GM12864 (cell line): Measurements from ENCODE around the gene COLQ.

ENCODE experiments used
- DNase-seq: peaks from one replicate; pipeline ENCODE4 v3.0.0-alpha.2; 2011; ENCODE audit warnings: low read depth
- H3K4me3 ChIP-seq: 2 replicates; pipeline ENCODE4 v1.5.1; 2011; ENCODE audit warnings: mild to moderate bottlenecking, low read depth, low read length, control low read depth
- CTCF ChIP-seq: IDR thresholded peaks from 2 replicates; pipeline ENCODE4 v1.5.1; 2011; ENCODE audit warnings: low read depth, mild to moderate bottlenecking, moderate library complexity, low read length, control low read depth, inconsistent platforms; ENCODE audit errors: missing control alignments

Gene COLQ

GRCh38 chr3:15431256-15431837 lies 90.2 kb downstream of the COLQ start:
- no peak for TF ChIP-seq CTCF
- H3K4me3 ChIP-seq = no peak overlapping the region
- no peak for DNase-seq

GRCh38 chr3:15430624-15431023 lies 90.9 kb downstream of the COLQ start:
- H3K4me3 ChIP-seq = no peak overlapping the region
- no peak for TF ChIP-seq CTCF
- DNase-seq = no peak

GRCh38 chr3:15429080-15429479 lies 92.4 kb downstream of the COLQ start:
- no peak for DNase-seq
- TF ChIP-seq CTCF = no peak
- H3K4me3 ChIP-seq = peak overlapping the region; percentile 68; the same call in 1 of the 2 replicates

- DNase-seq = no peak
- no peak for TF ChIP-seq CTCF
- H3K4me3 ChIP-seq = peak overlapping the region; percentile 68
These were observed 93.0 kb downstream of the COLQ start for GRCh38 chr3:15428539-15428938.

GRCh38 chr3:15427981-15428380 lies 93.5 kb downstream of the COLQ start:
- peak overlapping the region; percentile 68 for H3K4me3 ChIP-seq
- no peak for TF ChIP-seq CTCF
- no peak for DNase-seq

GRCh38 chr3:15427182-15427880 lies 94.2 kb downstream of the COLQ start, which contains the start of the genes EAF1 and METTL6:
Gene EAF1, plus strand, starts transcription at chr3:15427598. Its CDS starts 182 bp downstream, at chr3:15427780.
Gene METTL6, minus strand, starts transcription at chr3:15427544. Its CDS starts 1,033 bp downstream, at chr3:15426511.
- peak within 1 kb of the TSS; percentile 68 for H3K4me3 ChIP-seq
- DNase-seq = peak; percentile 67
- peak; percentile 13 for TF ChIP-seq CTCF

GRCh38 chr3:15426579-15427118 lies 94.9 kb downstream of the COLQ start:
- no peak for DNase-seq
- no peak for TF ChIP-seq CTCF
- peak overlapping the region; percentile 68 for H3K4me3 ChIP-seq
